Right lobe of liver (tissue), 4 donors: ENCODE data around the gene BRD1.

Source experiments
- POLR2A ChIP-seq: fragments of 450-650 bp; IDR thresholded peaks from one replicate; pipeline ENCODE4 v1.6.1; 2017; ENCODE audit warnings: antibody characterized with exemption, mild to moderate bottlenecking
- TF ChIP-seq, protein P1 (sequence below), 4 donors: fragments of 200-600 bp in 3 of 4; fragments of 450-650 bp in 1 of 4; IDR thresholded peaks; one replicate each; pipeline versions ENCODE4 v1.5.1 to v1.8.0; 2016 to 2022; ENCODE audit warnings: antibody characterized with exemption in 4 of 4, mild to moderate bottlenecking in 2 of 4
- donor health status: DM: no; HTN: no; CAD: no.
- donor health status: DM: no; HTN: no; CAD: no.
- donor health status: DM: no; HTN: yes; CAD: no.

DNA sequence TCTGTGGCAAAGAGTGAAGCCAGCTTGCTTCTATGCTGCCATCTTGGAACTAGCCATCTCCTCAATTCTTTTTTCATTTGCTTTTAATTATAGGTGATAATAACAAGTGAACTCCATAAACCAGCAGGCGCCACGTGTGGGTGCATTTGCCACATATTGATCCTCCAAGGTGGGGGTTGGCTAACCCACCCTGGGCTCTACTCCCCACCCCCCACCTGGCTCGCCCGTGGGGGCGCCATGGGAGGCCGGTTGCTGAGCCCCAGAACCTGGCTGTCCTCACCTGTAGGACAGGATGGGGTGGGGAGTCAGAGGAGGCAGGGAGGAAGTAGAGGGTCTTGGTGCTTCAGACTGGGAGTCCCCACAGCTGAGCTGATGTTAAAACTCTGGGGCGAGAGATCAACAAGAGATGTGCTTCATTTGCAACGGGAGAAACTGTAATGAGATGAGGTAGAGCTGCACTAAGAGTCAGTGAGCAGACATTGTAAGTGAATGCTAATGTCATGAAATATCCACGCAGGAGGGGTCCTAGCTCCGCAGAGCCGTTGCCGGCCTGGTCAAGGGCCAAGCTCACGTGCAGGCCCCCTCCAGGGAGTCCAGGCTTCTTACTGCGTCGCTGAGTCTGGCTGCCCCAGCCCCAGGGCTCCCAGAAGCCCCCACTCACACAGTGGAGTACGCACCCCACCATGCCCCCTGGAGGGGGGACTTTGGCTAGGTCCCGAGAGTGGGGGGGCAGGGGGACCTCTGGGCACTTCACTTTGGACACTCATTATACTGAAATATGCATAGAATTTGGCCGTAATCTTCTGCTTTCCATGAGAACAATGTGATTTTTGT lies 59.4 kb downstream of the BRD1 start:
- TF ChIP-seq, protein P1, sequence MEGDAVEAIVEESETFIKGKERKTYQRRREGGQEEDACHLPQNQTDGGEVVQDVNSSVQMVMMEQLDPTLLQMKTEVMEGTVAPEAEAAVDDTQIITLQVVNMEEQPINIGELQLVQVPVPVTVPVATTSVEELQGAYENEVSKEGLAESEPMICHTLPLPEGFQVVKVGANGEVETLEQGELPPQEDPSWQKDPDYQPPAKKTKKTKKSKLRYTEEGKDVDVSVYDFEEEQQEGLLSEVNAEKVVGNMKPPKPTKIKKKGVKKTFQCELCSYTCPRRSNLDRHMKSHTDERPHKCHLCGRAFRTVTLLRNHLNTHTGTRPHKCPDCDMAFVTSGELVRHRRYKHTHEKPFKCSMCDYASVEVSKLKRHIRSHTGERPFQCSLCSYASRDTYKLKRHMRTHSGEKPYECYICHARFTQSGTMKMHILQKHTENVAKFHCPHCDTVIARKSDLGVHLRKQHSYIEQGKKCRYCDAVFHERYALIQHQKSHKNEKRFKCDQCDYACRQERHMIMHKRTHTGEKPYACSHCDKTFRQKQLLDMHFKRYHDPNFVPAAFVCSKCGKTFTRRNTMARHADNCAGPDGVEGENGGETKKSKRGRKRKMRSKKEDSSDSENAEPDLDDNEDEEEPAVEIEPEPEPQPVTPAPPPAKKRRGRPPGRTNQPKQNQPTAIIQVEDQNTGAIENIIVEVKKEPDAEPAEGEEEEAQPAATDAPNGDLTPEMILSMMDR (IDR thresholded peaks at IDR 0.05) = no peak
- TF ChIP-seq POLR2A = no peak
